HEK293 (cell line): Measurements from ENCODE around the gene JAZF1.
A peak's percentile ranks its signal among the peaks of the same experiment; 100 is the strongest.

Source experiments
- CTCF ChIA-PET: fragments of 350-600 bp; formaldehyde crosslinking; extraction: SDS; loops from one replicate; lab custom pipeline; 2021; ENCODE audit warnings: antibody characterized with exemption; lab: Yijun Ruan, JAX
- POLR2A ChIA-PET: fragments of 300-600 bp; formaldehyde crosslinking; extraction: SDS; loops from one replicate; lab custom pipeline; 2020; ENCODE audit warnings: antibody characterized with exemption, inconsistent platforms; lab: Yijun Ruan, JAX
- H3K27ac ChIP-seq: fragments of 200-500 bp; sonication (Bioruptor generic); 2 replicates; pipeline ENCODE4 v1.5.1; 2014; ENCODE audit warnings: low read depth, low read length, control low read depth, inconsistent platforms; ENCODE audit errors: extremely low read depth
- H3K36me3 ChIP-seq, 2 experiments: fragments of 200-500 bp in 1 of 2; sonication (Bioruptor generic) in 1 of 2; 1 replicate in 1 of 2; 2 replicates in 1 of 2; pipeline ENCODE4 v1.5.1; 2014 to 2017; ENCODE audit warnings: inconsistent platforms in 2 of 2, low read length in 2 of 2; ENCODE audit not compliant: control insufficient read depth in 2 of 2, insufficient read depth in 1 of 2
- H3K4me1 ChIP-seq: fragments of 200-500 bp; sonication (Bioruptor generic); 2 replicates; pipeline ENCODE4 v1.5.1; 2014; ENCODE audit warnings: mild to moderate bottlenecking, low read length, inconsistent platforms; ENCODE audit not compliant: control insufficient read depth, insufficient read depth
- H3K4me3 ChIP-seq: 2 replicates; pipeline ENCODE4 v1.5.1; 2011; ENCODE audit warnings: low read depth, mild to moderate bottlenecking, control low read depth, low read length, moderate library complexity
- H3K9me3 ChIP-seq: fragments of 200-500 bp; sonication (Bioruptor generic); 2 replicates; pipeline ENCODE4 v1.5.1; 2014; ENCODE audit warnings: low read depth, low read length, inconsistent platforms; ENCODE audit not compliant: control insufficient read depth, insufficient read depth
- MEIS1 ChIP-seq: sonication (generic); formaldehyde crosslinking; IDR thresholded peaks from 2 replicates; pipeline ENCODE4 v1.8.1; 2022; ENCODE audit warnings: missing genetic modification reagents, mild to moderate bottlenecking, borderline replicate concordance
- PRDM6 ChIP-seq: fragments of 450-650 bp; formaldehyde crosslinking; IDR thresholded peaks from 2 replicates; pipeline ENCODE4 v1.5.1; 2017; ENCODE audit warnings: missing biosample characterization, missing genetic modification characterization
- SALL2 ChIP-seq: fragments of 450-650 bp; formaldehyde crosslinking; IDR thresholded peaks from 2 replicates; pipeline ENCODE4 v1.5.0; 2017; ENCODE audit warnings: missing biosample characterization, mild to moderate bottlenecking, missing genetic modification characterization, borderline replicate concordance
- SCRT2 ChIP-seq: fragments of 450-650 bp; formaldehyde crosslinking; IDR thresholded peaks from 2 replicates; pipeline ENCODE4 v1.5.1; 2016; ENCODE audit warnings: missing biosample characterization, missing genetic modification characterization
- SP2 ChIP-seq: fragments of 450-650 bp; formaldehyde crosslinking; IDR thresholded peaks from 2 replicates; pipeline ENCODE4 v1.5.1; 2016; ENCODE audit warnings: missing biosample characterization, missing genetic modification characterization
- YY2 ChIP-seq: fragments of 450-650 bp; formaldehyde crosslinking; IDR thresholded peaks from 2 replicates; pipeline ENCODE4 v1.5.1; 2016; ENCODE audit warnings: missing biosample characterization, missing genetic modification characterization
- ZBTB10 ChIP-seq: fragments of 450-650 bp; formaldehyde crosslinking; IDR thresholded peaks from 2 replicates; pipeline ENCODE4 v1.5.1; 2016; ENCODE audit warnings: missing biosample characterization, missing genetic modification characterization
- ZBTB49 ChIP-seq: fragments of 450-650 bp; formaldehyde crosslinking; IDR thresholded peaks from 2 replicates; pipeline ENCODE4 v1.5.1; 2016; ENCODE audit warnings: missing biosample characterization, missing genetic modification characterization, low read depth
- ZNF211 ChIP-seq: fragments of 450-650 bp; formaldehyde crosslinking; IDR thresholded peaks from 2 replicates; pipeline ENCODE4 v1.5.1; 2016; ENCODE audit warnings: low read depth, missing biosample characterization, missing genetic modification characterization
- ZNF26 ChIP-seq: fragments of 450-650 bp; formaldehyde crosslinking; IDR thresholded peaks from 2 replicates; pipeline ENCODE4 v1.5.1; 2016; ENCODE audit warnings: missing biosample characterization, missing genetic modification characterization
- ZNF266 ChIP-seq: fragments of 450-650 bp; formaldehyde crosslinking; IDR thresholded peaks from 2 replicates; pipeline ENCODE4 v1.5.1; 2016; ENCODE audit warnings: missing biosample characterization, missing genetic modification characterization, low read depth
- ZNF366 ChIP-seq: fragments of 450-650 bp; formaldehyde crosslinking; conservative IDR thresholded peaks from 2 replicates; pipeline ENCODE4 v1.5.1; 2016; ENCODE audit warnings: missing biosample characterization, missing genetic modification characterization
- ZNF791 ChIP-seq: fragments of 450-650 bp; formaldehyde crosslinking; IDR thresholded peaks from 2 replicates; pipeline ENCODE4 v1.5.1; 2016; ENCODE audit warnings: missing biosample characterization, missing genetic modification characterization

JAZF1 gene

GRCh38 chr7:27992097-27992496, 188.5 kb downstream of the JAZF1 start (continued):
- TF ChIP-seq ZNF26 (tag by site-specific recombination) (no peak), ZBTB10 (tag by site-specific recombination) (no peak)

- TF ChIP-seq ZNF266 (no peak), ZNF791 (tag by site-specific recombination) (no peak), SALL2 (tag by site-specific recombination) (no peak), YY2 (tag by site-specific recombination) (no peak), PRDM6 (tag by site-specific recombination) (peak; percentile 80), ZNF211 (tag by site-specific recombination) (no peak), MEIS1 (CRISPR knock-in tag) (no peak), SP2 (tag by site-specific recombination) (no peak)
- Histone ChIP-seq H3K4me1 (peaks cover 32% of the 10 kb centered on the region), H3K27ac (no peak overlapping the region), H3K9me3 (no peaks in the 10 kb centered on the region), H3K4me3 (no peak overlapping the region), H3K36me3 (no peaks in the 10 kb centered on the region)
- POLR2A ChIA-PET = no interaction called here
- CTCF ChIA-PET = interaction anchor here (0.8 kb wide), 1 partner anchor 29 kb away, joined by 5 read pairs; no protein-coding TSS in a partner anchor
Observed at GRCh38 chr7:27991006-27991528, 189.5 kb downstream of the JAZF1 start.

GRCh38 chr7:27976531-27976930, 204.1 kb downstream of the JAZF1 start:
- ChIA-PET CTCF (interaction anchor here (1.2 kb wide), 1 partner anchor 43 kb away, joined by 3 read pairs; no protein-coding TSS in a partner anchor), POLR2A (interaction anchor here (0.7 kb wide), 1 partner anchor 20 kb away, joined by 8 read pairs; no protein-coding TSS in a partner anchor)
- H3K4me1 ChIP-seq = no peaks in the 10 kb centered on the region
- no peak overlapping the region for H3K4me3 ChIP-seq
- TF ChIP-seq PRDM6 (tag by site-specific recombination) (no peak), SCRT2 (0 out of 2 replicates have a peak, but pooled peaks have one; percentile 31)
- H3K27ac ChIP-seq = no peak overlapping the region
- H3K36me3 ChIP-seq = no peaks in the 10 kb centered on the region
- H3K9me3 ChIP-seq = no peaks in the 10 kb centered on the region

- CTCF ChIA-PET = no interaction called here
- H3K4me1 ChIP-seq = no peaks in the 10 kb centered on the region
Observed at GRCh38 chr7:27973625-27974024, 207.0 kb downstream of the JAZF1 start.

More at GRCh38 chr7:27973625-27974024, 207.0 kb downstream of the JAZF1 start:
- TF ChIP-seq ZBTB49 = no peak
- TF ChIP-seq ZNF366 (tag by site-specific recombination) = no peak
- TF ChIP-seq, all 188 proteins: peak for 0
- Histone ChIP-seq H3K9me3 (no peaks in the 10 kb centered on the region), H3K27ac (no peak overlapping the region), H3K36me3 (no peaks in the 10 kb centered on the region), H3K4me3 (no peak overlapping the region)
- POLR2A ChIA-PET = no interaction called here
